GM18907 (cell line): Measurements from ENCODE around the gene ARRDC1.
A peak's percentile ranks its signal among the peaks of the same experiment; 100 is the strongest.
"Not testable (repeated sequence)": the region's sequence is repeated elsewhere in the genome, so short reads cannot be mapped to it uniquely, and the experiment has no call there.

Experiments
- ATAC-seq: cut with Tn5 transposase; IDR thresholded peaks from one replicate; pipeline ENCODE4 v1.9.1; 2021; ENCODE audit warnings: mild to moderate bottlenecking, moderate library complexity; ENCODE audit not compliant: unreplicated experiment

ARRDC1 gene

GRCh38 chr9:137605121-137606004 lies at the start of gene ARRDC1:
TSS of gene ARRDC1 (plus strand) at chr9:137605686. CDS start at chr9:137605718, 32 bp downstream.
- ATAC-seq, result peak; percentile 66

GRCh38 chr9:137556069-137556838 lies 49.2 kb upstream of the ARRDC1 start:
- ATAC-seq, result no peak

- no peak for ATAC-seq
Observed at GRCh38 chr9:137558127-137558526, 47.4 kb upstream of the ARRDC1 start.

GRCh38 chr9:137564134-137564533 lies 41.4 kb upstream of the ARRDC1 start:
- no peak for ATAC-seq

GRCh38 chr9:137564817-137565411 lies 40.6 kb upstream of the ARRDC1 start:
- ATAC-seq, result no peak

- not testable (repeated sequence) for ATAC-seq
Observed at GRCh38 chr9:137568445-137568844, 37.0 kb upstream of the ARRDC1 start.

- no peak for ATAC-seq
Observed at GRCh38 chr9:137569609-137570203, 35.8 kb upstream of the ARRDC1 start.

GRCh38 chr9:137570566-137570965 lies 34.9 kb upstream of the ARRDC1 start:
- no peak for ATAC-seq

GRCh38 chr9:137574192-137574591 lies 31.3 kb upstream of the ARRDC1 start:
- ATAC-seq, result no peak

GRCh38 chr9:137575364-137575715 lies 30.1 kb upstream of the ARRDC1 start:
- ATAC-seq, result no peak

- ATAC-seq, result no peak
Observed at GRCh38 chr9:137575716-137576411, 29.6 kb upstream of the ARRDC1 start.

GRCh38 chr9:137578518-137579258 lies 26.8 kb upstream of the ARRDC1 start, which contains the start of gene DPH7:
TSS of gene DPH7 (minus strand) at chr9:137578925. CDS start at chr9:137578777, 148 bp downstream.
- ATAC-seq, result peak; percentile 80

- no peak for ATAC-seq
Observed at GRCh38 chr9:137579259-137579604, 26.3 kb upstream of the ARRDC1 start.

- ATAC-seq, result no peak
Observed at GRCh38 chr9:137580209-137580953, 25.1 kb upstream of the ARRDC1 start.

GRCh38 chr9:137580954-137581322 lies 24.5 kb upstream of the ARRDC1 start:
- no peak for ATAC-seq

- ATAC-seq, result no peak
Observed at GRCh38 chr9:137581361-137582285, 23.9 kb upstream of the ARRDC1 start.

- ATAC-seq, result no peak
Observed at GRCh38 chr9:137582286-137582860, 23.1 kb upstream of the ARRDC1 start.

GRCh38 chr9:137583347-137583746 lies 22.1 kb upstream of the ARRDC1 start:
- ATAC-seq, result no peak
